Activated CD4-positive, CD25-positive, alpha-beta regulatory T cell treated with anti-CD3 and anti-CD28 coated beads, Interleukin-2, amount 50 U/mL, for 16 hours (primary cell): ENCODE measurements around the gene ASPSCR1.
A peak's percentile ranks its signal among the peaks of the same experiment; 100 is the strongest.

Experiments
- DNase-seq: peaks from one replicate; pipeline ENCODE4 v3.0.0-alpha.2; 2020; ENCODE audit warnings: low read depth, low spot score

The ASPSCR1 gene

DNA sequence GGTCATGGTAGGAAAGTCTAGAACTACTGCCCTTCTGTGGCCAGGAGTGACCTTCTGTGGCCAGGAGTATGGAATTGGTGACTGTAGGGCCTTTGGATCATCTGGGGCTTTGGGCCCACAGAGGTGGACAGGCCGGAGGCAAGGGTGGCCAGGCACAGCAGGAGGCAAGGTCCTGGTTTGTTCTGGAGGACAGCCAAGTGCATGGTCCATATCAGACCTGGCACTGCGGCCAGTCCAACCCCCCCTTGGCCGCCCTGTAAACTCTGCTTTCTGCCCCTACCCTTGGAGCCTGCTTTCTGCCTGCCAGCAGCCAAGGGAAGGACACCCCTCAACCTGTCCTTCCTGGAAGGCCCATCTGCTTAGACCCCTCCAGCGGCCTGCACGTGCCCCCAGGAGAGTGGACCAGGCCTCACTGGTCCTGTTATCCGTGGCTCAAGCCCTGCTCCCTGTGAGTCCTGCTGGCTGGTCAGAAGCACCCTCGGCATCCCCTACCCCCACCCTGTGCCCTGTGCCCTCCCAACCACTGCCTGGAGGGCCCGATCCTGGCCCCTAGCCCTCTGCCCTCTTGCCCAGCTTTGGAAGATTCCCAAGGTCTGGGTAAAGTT is 62.4 kb downstream of the ASPSCR1 start:
- no peak for DNase-seq

GRCh38 chr17:82041144-82041814 is 63.9 kb downstream of the ASPSCR1 start:
- no peak for DNase-seq

DNA sequence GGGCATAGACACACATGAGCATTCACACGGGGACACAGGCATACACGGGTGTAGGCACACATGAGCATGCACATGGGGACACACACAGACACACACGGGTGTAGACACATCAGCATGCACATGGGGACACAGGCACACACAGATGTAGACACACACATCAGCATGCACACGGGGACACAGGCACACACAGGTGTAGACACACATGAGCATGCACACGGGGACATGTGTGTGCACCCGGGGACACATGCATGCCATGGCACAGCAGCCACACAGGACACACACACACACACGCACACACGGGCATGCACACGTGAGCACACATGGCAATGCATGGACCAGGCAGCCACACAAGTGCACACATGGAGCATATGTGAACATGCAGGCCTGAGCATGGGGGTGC is 65.2 kb downstream of the ASPSCR1 start:
- DNase-seq: no peak

GRCh38 chr17:82043507-82043906 is 66.1 kb downstream of the ASPSCR1 start:
- no peak for DNase-seq

GRCh38 chr17:82045936-82046484 is 68.6 kb downstream of the ASPSCR1 start:
- DNase-seq: no peak

DNA sequence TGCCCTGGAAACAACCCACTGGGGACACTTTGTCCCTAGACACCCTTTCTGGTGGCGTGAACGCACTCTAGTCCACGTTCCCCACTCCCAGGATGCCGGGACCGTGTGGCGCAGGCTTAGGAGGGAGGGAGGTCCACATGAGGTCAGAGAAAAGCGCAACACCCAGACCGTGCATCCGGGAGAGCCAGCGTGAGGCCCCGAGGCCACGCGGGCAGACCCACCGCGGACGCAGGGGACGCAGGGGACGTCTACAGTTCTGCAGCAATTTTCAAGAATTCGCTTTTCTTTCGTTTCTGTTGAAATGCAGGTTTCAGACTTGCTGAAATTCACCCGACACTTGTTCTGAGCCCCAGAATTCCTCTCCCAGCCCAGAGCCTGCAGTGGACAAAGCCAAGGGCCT is 69.5 kb downstream of the ASPSCR1 start:
- no peak for DNase-seq

DNA sequence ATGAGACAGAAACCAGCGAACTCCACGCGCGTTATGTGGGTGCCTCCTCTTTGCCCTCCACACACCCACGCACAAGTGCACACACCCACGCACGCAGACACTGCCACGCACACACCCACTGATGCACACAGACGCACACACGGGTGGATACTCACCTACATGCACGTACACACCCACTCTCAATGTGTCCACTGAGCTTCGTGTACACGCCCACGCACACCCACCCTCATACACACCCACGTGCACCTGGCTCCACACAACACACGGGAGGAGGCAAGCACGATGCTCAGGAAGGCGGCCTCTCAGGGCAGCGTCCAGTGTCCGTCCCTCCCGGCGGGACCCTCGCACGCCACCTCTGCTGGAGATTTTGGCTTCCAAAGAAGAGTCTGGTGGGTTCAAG is 70.0 kb downstream of the ASPSCR1 start:
- no peak for DNase-seq

DNA sequence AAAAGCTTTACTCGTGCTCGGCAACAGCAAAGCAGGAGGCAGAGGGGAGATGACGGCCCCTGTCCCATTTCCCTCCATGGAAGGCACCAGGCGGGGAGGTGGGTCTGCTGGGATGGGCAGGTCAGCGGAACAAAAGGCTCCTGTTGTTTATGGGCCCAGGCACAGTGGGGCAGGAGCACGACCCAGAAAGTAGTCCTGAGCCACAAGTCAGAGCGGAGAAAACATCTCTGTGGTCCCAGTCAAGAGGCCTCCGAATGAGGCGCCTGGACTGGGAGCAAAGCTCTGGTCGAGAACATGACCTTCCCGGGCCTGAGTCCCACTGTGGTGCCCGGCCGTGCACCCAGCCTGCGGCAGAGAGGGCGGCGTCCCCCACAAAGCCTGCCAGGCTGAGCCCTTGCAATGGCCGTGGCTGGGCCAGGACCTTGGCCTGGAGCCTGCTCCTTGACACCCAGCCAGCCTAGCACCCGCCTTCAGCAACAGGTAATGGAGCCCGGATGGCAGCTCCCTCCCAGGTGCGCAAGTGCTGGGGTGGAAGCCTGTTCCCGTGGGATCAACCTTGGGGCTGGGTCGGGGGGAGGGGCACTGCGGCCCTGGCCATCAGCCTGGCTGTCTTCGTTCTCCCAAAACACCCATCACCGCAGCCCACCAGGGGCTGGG is 70.6 kb downstream of the ASPSCR1 start:
- DNase-seq: no peak

- DNase-seq: no peak
These were observed 71.1 kb downstream of the ASPSCR1 start for GRCh38 chr17:82048571-82048971.

DNA sequence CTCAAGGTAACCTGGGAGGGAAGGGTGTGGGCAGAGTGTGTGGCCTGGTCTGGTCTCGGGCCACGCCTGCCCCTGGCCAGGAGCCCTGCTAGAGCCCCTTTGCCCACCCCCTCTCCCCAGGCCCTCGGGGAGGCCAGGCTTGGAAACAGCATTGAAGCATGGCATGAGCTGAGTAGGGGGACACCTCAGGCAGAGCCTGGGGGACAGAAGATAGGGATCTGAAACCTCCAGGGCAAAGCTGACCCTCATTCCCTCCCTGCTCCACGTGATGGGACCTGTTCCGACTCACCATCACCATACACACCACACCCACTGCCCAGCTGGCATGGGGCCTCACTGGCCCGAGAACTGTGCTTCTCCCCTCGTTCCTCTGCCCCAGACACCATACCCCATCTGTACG is 71.7 kb downstream of the ASPSCR1 start:
- no peak for DNase-seq

DNA sequence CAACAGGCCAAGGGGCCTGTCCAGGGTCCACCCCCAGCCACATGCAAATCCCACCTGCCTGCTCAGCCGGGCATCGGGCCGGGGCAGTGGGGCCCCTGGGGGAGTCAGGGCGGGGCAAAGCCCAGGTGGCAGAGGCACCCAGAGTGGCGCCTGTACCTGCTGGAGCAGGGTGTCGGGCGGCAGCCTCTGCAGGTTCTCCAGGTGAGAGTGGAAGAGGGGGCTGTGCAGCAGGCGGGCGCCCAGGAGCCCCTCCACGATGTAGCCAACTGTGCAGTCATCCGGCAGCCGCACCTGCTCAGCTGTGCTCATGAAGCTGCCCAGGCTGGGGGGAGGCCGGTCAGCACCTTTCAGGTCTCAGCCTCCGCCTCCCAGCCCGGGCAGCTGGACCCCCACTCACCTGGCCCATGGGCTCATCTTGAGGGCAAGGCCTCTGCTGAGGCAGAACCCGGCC is 72.1 kb downstream of the ASPSCR1 start:
- DNase-seq: no peak

DNA sequence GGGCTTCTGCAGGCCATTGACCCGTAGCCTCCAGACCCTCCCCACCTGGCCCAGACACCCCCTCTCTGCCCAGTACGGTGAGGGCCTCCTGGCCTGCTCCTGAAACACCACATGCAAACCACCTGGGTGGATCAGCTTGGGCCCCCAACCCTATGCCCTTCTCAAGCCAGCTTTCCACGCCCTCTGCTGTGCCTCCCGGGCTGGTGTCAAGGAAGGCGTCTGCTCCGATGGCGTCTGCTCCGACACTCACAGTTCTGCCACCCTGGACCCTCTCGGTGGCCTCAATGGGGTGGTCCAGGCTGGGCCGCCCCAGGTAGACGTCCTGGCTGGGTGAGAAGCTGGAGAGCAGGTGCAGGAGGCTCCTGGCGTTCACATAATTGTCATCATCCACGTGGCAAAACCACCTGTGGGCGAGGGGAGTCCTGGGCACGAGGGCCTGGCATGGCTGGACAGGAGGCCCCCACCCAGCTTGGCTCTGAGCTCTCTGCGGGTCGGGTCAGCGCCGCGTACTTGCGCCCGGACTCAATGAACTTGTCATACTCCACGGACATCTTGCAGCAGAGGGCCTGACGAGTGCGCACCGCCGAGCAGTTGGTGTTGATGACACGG is 72.8 kb downstream of the ASPSCR1 start:
- no peak for DNase-seq

DNA sequence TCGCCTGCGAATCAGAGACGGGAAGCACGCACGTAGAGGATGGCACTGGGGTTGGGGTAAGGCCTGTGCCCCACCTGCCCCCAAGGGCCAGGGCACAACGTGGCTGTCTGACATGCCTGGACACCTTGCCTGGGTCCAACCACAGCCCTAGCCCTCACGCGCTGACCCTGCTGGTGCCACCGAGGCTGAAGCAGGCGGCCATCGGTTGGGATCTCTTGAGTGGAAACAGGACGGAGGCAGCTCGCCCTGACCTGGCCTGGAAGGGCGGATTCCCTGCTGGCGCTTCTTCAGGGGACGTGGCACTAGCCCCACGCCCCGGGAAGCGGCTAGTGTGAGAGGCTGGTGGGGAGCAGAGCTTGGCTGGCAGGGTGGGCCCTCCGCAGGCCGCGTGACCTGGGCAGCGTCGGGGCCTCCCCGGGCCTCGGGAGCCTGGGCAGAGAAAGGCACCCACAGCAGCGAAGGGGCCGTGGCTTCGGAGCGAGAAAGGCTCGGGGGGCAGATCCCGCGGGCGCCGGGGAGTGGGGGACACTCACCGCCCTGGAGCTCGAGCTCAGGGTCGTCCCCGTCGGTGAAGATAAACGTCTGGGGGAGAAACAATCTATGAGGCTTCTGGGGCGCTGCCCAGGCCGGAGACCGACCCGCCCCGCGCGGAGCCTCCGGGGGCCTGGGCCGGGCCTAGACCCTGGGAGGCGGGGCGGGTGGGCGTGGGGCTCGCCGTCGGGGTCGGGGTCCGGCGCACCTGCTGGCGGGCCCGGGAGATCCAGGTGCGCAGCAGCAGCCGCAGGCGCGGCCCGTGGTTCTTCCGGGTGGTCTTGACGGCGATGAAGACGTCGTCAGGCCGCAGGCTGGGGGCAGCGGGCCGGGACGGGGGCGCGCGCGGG is 73.6 kb downstream of the ASPSCR1 start:
- no peak for DNase-seq

- peak; percentile 75 for DNase-seq
These were observed 74.6 kb downstream of the ASPSCR1 start, which contains the start of the genes GPS1 and RFNG for GRCh38 chr17:82051776-82052637. Gene GPS1, plus strand, starts transcription at chr17:82051898. Its CDS starts 34 bp downstream, at chr17:82051932. Gene RFNG, minus strand, starts transcription at chr17:82051811. Its CDS starts 45 bp downstream, at chr17:82051766.

DNA sequence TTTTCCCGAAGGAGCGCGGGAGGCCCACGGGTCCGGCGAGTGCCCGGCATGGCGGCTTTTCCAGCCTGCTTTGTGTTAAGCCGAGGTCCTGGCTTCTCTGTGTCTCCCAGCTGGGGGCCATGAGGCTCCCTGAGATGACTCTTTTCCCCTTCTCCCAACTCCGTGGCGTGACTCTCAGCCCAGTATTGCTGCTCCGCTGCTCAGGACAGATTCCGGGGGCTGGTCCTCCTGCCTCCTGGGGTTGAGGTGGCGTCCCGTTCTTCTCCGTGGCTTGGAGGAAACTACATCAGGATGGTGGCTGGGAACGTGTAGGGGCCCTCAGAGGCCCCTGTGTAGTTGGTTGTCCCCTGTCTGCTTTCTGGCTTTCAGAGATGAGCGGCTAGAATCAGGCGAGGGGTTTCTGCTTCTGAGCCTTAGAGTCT is 75.2 kb downstream of the ASPSCR1 start:
- no peak for DNase-seq

DNA sequence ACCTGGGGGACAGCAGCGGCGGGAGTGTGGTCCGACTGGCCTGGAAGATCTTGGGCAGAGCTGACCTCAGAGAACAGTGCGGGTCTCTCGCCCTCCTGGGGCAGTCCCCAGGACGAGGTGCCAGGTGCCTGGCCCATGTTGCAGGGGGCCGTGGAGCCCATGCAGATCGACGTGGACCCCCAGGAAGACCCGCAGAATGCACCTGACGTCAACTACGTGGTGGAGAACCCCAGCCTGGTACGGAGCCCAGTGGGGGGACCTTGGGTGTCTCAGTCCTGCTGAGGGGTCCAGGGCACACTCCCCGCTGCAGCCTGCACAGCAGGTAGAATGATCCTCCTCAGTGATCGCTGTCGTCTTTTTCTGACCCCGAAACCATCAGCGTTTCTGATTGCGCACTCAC is 75.7 kb downstream of the ASPSCR1 start:
- DNase-seq: no peak

GRCh38 chr17:82053556-82054263 is 76.3 kb downstream of the ASPSCR1 start:
- no peak for DNase-seq

DNA sequence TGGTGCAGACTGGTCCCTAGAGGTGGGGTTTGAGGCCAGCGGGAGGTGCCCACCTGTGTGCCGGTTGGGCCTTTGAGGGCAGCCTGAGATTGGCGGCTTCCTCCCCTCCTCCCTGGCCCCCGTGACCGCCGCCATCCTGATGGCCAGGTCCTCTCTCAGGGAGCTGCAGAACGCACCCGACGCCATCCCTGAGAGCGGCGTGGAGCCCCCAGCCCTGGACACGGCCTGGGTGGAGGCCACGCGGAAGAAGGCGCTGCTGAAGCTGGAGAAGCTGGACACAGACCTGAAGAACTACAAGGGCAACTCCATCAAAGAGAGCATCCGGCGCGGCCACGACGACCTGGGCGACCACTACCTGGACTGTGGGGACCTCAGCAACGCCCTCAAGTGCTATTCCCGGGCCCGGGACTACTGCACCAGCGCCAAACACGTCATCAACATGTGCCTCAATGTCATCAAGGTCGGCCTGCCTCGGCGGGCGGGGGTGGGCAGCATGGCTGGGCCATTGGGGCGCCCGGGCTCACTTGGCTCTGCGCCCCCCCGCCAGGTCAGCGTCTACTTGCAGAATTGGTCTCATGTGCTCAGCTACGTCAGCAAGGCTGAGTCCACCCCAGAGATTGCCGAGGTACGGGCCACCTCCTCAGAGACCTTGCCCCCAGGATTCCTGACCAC is 77.1 kb downstream of the ASPSCR1 start:
- DNase-seq: no peak
